ENCODE measurements around the gene BACE1-AS. TPM values are rescaled to one million over a fixed set of nuclear protein-coding genes. Genes with fewer than 3 reads are reported as not detected.
A peak's percentile ranks its signal among the peaks of the same experiment; 100 is the strongest.
"Not testable (repeated sequence)": the region's sequence is repeated elsewhere in the genome, so short reads cannot be mapped to it uniquely, and the experiment has no call there.

Gene BACE1-AS
- total RNA-seq, 1 donor from 2014 or later: 6.8 TPM

- H3K36me3 ChIP-seq (ENCODE audit: insufficient read depth, low read length): no peaks in the 10 kb centered on the region
- peaks cover 18% of the 10 kb centered on the region for H3K4me1 ChIP-seq (ENCODE audit: insufficient read depth, low read length)
- no peak for TF ChIP-seq CTCF (IDR thresholded peaks at IDR 0.05; ENCODE audit: insufficient read depth, low read depth, low read length)
- no peak for TF ChIP-seq EZH2 (IDR thresholded peaks at IDR 0.05; ENCODE audit: insufficient read depth, low read length)
- H3K27me3 ChIP-seq (ENCODE audit: insufficient read depth, low read length): no peaks in the 10 kb centered on the region
- H3K27ac Mint-ChIP-seq (ENCODE audit: unreplicated experiment): no peak overlapping the region
- H2AFZ ChIP-seq (ENCODE audit: low read depth, low read length): no peak overlapping the region
- no peak overlapping the region for H3K4me2 ChIP-seq (ENCODE audit: low read length)
- DNase-seq (ENCODE audit: low read depth) (no peak), FAIRE-seq (no peak)
- no peaks in the 10 kb centered on the region for H3K9me3 Mint-ChIP-seq (ENCODE audit: unreplicated experiment)
- H3K9ac ChIP-seq (ENCODE audit: low read length): no peak overlapping the region
- no peak overlapping the region for H3K27ac ChIP-seq (ENCODE audit: low read depth, low read length)
- peaks cover 12% of the 10 kb centered on the region for H3K36me3 Mint-ChIP-seq (ENCODE audit: low read depth, unreplicated experiment)
- H3K4me3 Mint-ChIP-seq (ENCODE audit: unreplicated experiment): no peak overlapping the region
- H4K20me1 ChIP-seq (ENCODE audit: insufficient read depth, low read length): peaks cover 5% of the 10 kb centered on the region
- no peaks in the 10 kb centered on the region for H3K79me2 ChIP-seq (ENCODE audit: insufficient read depth, low read length)
- H3K4me3 ChIP-seq (ENCODE audit: insufficient read depth, low read depth, low read length): no peak overlapping the region
- H3K27me3 Mint-ChIP-seq (ENCODE audit: low read depth, unreplicated experiment): no peaks in the 10 kb centered on the region
- H3K9me3 ChIP-seq (ENCODE audit: insufficient read depth, low read depth, low read length): no peaks in the 10 kb centered on the region
- peaks cover 5% of the 10 kb centered on the region for H3K4me1 Mint-ChIP-seq (ENCODE audit: low read depth, unreplicated experiment)
These were observed 32.6 kb upstream of the BACE1-AS start for GRCh38 chr11:117258576-117258975.

GRCh38 chr11:117259417-117259816 is 31.7 kb upstream of the BACE1-AS start:
- Histone ChIP-seq H3K27ac (ENCODE audit: low read depth, low read length) (peak overlapping the region; percentile 50), H3K27me3 (ENCODE audit: insufficient read depth, low read length) (no peaks in the 10 kb centered on the region), H3K4me2 (ENCODE audit: low read length) (peak overlapping the region; percentile 55), H2AFZ (ENCODE audit: low read depth, low read length) (no peak overlapping the region), H3K36me3 (ENCODE audit: insufficient read depth, low read length) (no peaks in the 10 kb centered on the region), H4K20me1 (ENCODE audit: insufficient read depth, low read length) (peaks cover 5% of the 10 kb centered on the region), H3K4me3 (ENCODE audit: insufficient read depth, low read depth, low read length) (no peak overlapping the region), H3K9ac (ENCODE audit: low read length) (no peak overlapping the region), H3K9me3 (ENCODE audit: insufficient read depth, low read depth, low read length) (no peaks in the 10 kb centered on the region), H3K4me1 (ENCODE audit: insufficient read depth, low read length) (peaks cover 18% of the 10 kb centered on the region), H3K79me2 (ENCODE audit: insufficient read depth, low read length) (no peaks in the 10 kb centered on the region)
- Mint-ChIP-seq H3K36me3 (ENCODE audit: low read depth, unreplicated experiment) (peaks cover 12% of the 10 kb centered on the region), H3K4me1 (ENCODE audit: low read depth, unreplicated experiment) (peaks cover 5% of the 10 kb centered on the region), H3K27me3 (ENCODE audit: low read depth, unreplicated experiment) (no peaks in the 10 kb centered on the region), H3K4me3 (ENCODE audit: unreplicated experiment) (no peak overlapping the region), H3K27ac (ENCODE audit: unreplicated experiment) (no peak overlapping the region), H3K9me3 (ENCODE audit: unreplicated experiment) (no peaks in the 10 kb centered on the region)
- FAIRE-seq (no peak), DNase-seq (ENCODE audit: low read depth) (peak; percentile 81)
- TF ChIP-seq CTCF (IDR thresholded peaks at IDR 0.05; ENCODE audit: insufficient read depth, low read depth, low read length) (no peak), EZH2 (IDR thresholded peaks at IDR 0.05; ENCODE audit: insufficient read depth, low read length) (no peak)

- not testable (repeated sequence) for H3K79me2 ChIP-seq (ENCODE audit: insufficient read depth, low read length); DNase-seq (ENCODE audit: low read depth); H3K4me1 ChIP-seq (ENCODE audit: insufficient read depth, low read length); H2AFZ ChIP-seq (ENCODE audit: low read depth, low read length); H3K4me3 ChIP-seq (ENCODE audit: insufficient read depth, low read depth, low read length); H3K9me3 ChIP-seq (ENCODE audit: insufficient read depth, low read depth, low read length); H3K4me1 Mint-ChIP-seq (ENCODE audit: low read depth, unreplicated experiment); H3K27ac ChIP-seq (ENCODE audit: low read depth, low read length); H3K4me2 ChIP-seq (ENCODE audit: low read length); H4K20me1 ChIP-seq (ENCODE audit: insufficient read depth, low read length); H3K36me3 ChIP-seq (ENCODE audit: insufficient read depth, low read length); H3K9ac ChIP-seq (ENCODE audit: low read length); H3K27ac Mint-ChIP-seq (ENCODE audit: unreplicated experiment); FAIRE-seq; H3K27me3 Mint-ChIP-seq (ENCODE audit: low read depth, unreplicated experiment); H3K9me3 Mint-ChIP-seq (ENCODE audit: unreplicated experiment); H3K27me3 ChIP-seq (ENCODE audit: insufficient read depth, low read length)
- Mint-ChIP-seq H3K4me3 (ENCODE audit: unreplicated experiment) (peak overlapping the region; percentile 54), H3K36me3 (ENCODE audit: low read depth, unreplicated experiment) (peaks cover 10% of the 10 kb centered on the region)
These were observed 26.4 kb upstream of the BACE1-AS start for GRCh38 chr11:117264624-117265323.

Data from astrocyte (in vitro differentiated cells and primary cell).